CD14-positive monocyte (primary cell): ENCODE data around the gene CST8. TPM values are rescaled to one million over a fixed set of nuclear protein-coding genes. Genes with fewer than 3 reads are reported as not detected.

Source experiments
- DNase-seq, 3 donors: peaks; one replicate each; pipeline ENCODE4 v3.0.0-alpha.2; 2011 to 2022
- H2AFZ ChIP-seq: 2 replicates; pipeline ENCODE4 v1.6.0; 2012; ENCODE audit warnings: mild to moderate bottlenecking, low read depth, low read length, inconsistent platforms; ENCODE audit not compliant: insufficient read depth, poor library complexity, severe bottlenecking
- H3K27ac ChIP-seq, 2 donors: 1 replicate in 1 of 2; 2 replicates in 1 of 2; pipeline ENCODE4 v1.5.1; 2012 to 2013; ENCODE audit warnings: low read length in 2 of 2, control low read depth in 1 of 2, inconsistent platforms in 1 of 2, low read depth in 1 of 2, mild to moderate bottlenecking in 1 of 2
- H3K27me3 ChIP-seq, 2 donors: one replicate each; pipeline versions ENCODE4 v1.6.0 to v1.6.1; 2011 to 2013; ENCODE audit warnings: low read length in 2 of 2; ENCODE audit not compliant: control insufficient read depth in 2 of 2, insufficient read depth in 2 of 2
- H3K36me3 ChIP-seq, 2 donors: replicated peaks in 1 of 2; 1 replicate in 1 of 2; 2 replicates in 1 of 2; pipeline versions ENCODE4 v1.5.1 to v1.6.1; 2012 to 2013; ENCODE audit warnings: low read length in 2 of 2, control low read depth in 1 of 2, inconsistent platforms in 1 of 2, mild to moderate bottlenecking in 1 of 2; ENCODE audit not compliant: insufficient read depth in 2 of 2, control insufficient read depth in 1 of 2
- H3K4me1 ChIP-seq, 2 donors: 1 replicate in 1 of 2; 2 replicates in 1 of 2; pipeline versions ENCODE4 v1.5.1 to v1.6.1; 2012 to 2013; ENCODE audit warnings: low read length in 2 of 2, control low read depth in 1 of 2, inconsistent platforms in 1 of 2, mild to moderate bottlenecking in 1 of 2, moderate library complexity in 1 of 2; ENCODE audit not compliant: insufficient read depth in 2 of 2, control insufficient read depth in 1 of 2
- H3K4me2 ChIP-seq: replicated peaks from 2 replicates; pipeline ENCODE3; 2012; ENCODE audit warnings: low read length, moderate library complexity, mild to moderate bottlenecking; ENCODE audit not compliant: poor library complexity, severe bottlenecking; ENCODE audit errors: extremely low read depth
- H3K4me3 ChIP-seq, 3 experiments: fragments of 200-600 bp in 1 of 3; sonication (generic) in 1 of 3; replicated peaks in 1 of 3; 1 replicate in 2 of 3; 2 replicates in 1 of 3; pipeline ENCODE4 v1.5.1; 2011 to 2013; ENCODE audit warnings: low read length in 3 of 3, mild to moderate bottlenecking in 3 of 3, control low read depth in 2 of 3, low read depth in 2 of 3, inconsistent platforms in 1 of 3, moderate library complexity in 1 of 3
- H3K79me2 ChIP-seq: 2 replicates; pipeline ENCODE4 v1.6.0; 2012; ENCODE audit warnings: mild to moderate bottlenecking, control low read depth, inconsistent platforms, low read length, moderate library complexity; ENCODE audit not compliant: insufficient read depth
- H3K9ac ChIP-seq: 2 replicates; pipeline ENCODE4 v1.6.0; 2017; ENCODE audit warnings: low read length, mild to moderate bottlenecking; ENCODE audit not compliant: insufficient read depth, poor library complexity, severe bottlenecking
- H3K9me3 ChIP-seq, 2 donors: replicated peaks in 1 of 2; 1 replicate in 1 of 2; 2 replicates in 1 of 2; pipeline versions ENCODE4 v1.5.1 to v1.6.1; 2012 to 2013; ENCODE audit warnings: low read length in 2 of 2, control low read depth in 1 of 2; ENCODE audit not compliant: control insufficient read depth in 1 of 2, insufficient read depth in 1 of 2
- H4K20me1 ChIP-seq: 2 replicates; pipeline ENCODE4 v1.6.0; 2012; ENCODE audit warnings: mild to moderate bottlenecking, low read length, control low read depth, moderate library complexity; ENCODE audit not compliant: insufficient read depth
- H3K27ac Mint-ChIP-seq, 7 donors: one replicate each; pipeline ENCODE4 v1.8.0; 2020; ENCODE audit warnings: mild to moderate bottlenecking in 7 of 7, mixed read lengths in 7 of 7, moderate library complexity in 6 of 7, inconsistent platforms in 2 of 7
- H3K27me3 Mint-ChIP-seq, 3 donors: one replicate each; pipeline ENCODE4 v1.8.0; 2021 to 2022; ENCODE audit warnings: low read depth in 3 of 3, mild to moderate bottlenecking in 3 of 3, mixed read lengths in 3 of 3, moderate library complexity in 3 of 3, inconsistent platforms in 1 of 3
- H3K36me3 Mint-ChIP-seq, 2 donors: one replicate each; pipeline ENCODE4 v1.8.0; 2020; ENCODE audit warnings: mixed read lengths in 2 of 2, inconsistent platforms in 1 of 2, mild to moderate bottlenecking in 1 of 2
- H3K4me1 Mint-ChIP-seq: one replicate; pipeline ENCODE4 v1.8.0; 2020; ENCODE audit warnings: mild to moderate bottlenecking, mixed read lengths
- H3K4me3 Mint-ChIP-seq, 2 donors: one replicate each; pipeline ENCODE4 v1.8.0; 2020; ENCODE audit warnings: mild to moderate bottlenecking in 2 of 2, mixed read lengths in 2 of 2, moderate library complexity in 1 of 2
- H3K9me3 Mint-ChIP-seq, 7 donors: one replicate each; pipeline ENCODE4 v1.8.0; 2020 to 2022; ENCODE audit warnings: mixed read lengths in 7 of 7, mild to moderate bottlenecking in 6 of 7, moderate library complexity in 6 of 7, inconsistent platforms in 2 of 7
- CTCF ChIP-seq: fragments of 200-600 bp; IDR thresholded peaks from one replicate; pipeline ENCODE4 v1.8.0; 2022; ENCODE audit warnings: antibody characterized with exemption, mild to moderate bottlenecking
- WGBS: methylation state at CpG from one replicate; pipeline ENCODE4 v1.1.5; 2013; ENCODE audit warnings: missing lambda C conversion rate; ENCODE audit not compliant: insufficient coverage; 5-methylcytosine and 5-hydroxymethylcytosine counted together
- intact Hi-C, 2 donors: fragments of 100-400 bp; cut with micrococcal nuclease; formaldehyde crosslinking; loops; one replicate each; pipeline versions ENCODE4 v1.15.0 to v1.15.1; 2023
- polyA plus RNA-seq, 3 donors: library from polyadenylated mRNA; depleted of rRNA in 1 of 3; unstranded in 2 of 3; stranded (reverse) in 1 of 3; fragments of 300-500 nt in 2 of 3; fragments of >200 nt in 1 of 3; fragmentation: Illumina TruSeq in 2 of 3; gene quantifications; 1 replicate in 2 of 3; 2 replicates in 1 of 3; pipeline ENCODE4 v1.2.3, GENCODE V29; 2012 to 2021

The CST8 gene
- polyA plus RNA-seq, 3 donors, result not detected

GRCh38 chr20:23476015-23476754 is 14.7 kb upstream of the CST8 start:
- no peak overlapping the region for H3K4me2 ChIP-seq
- H3K79me2 ChIP-seq, result no peaks in the 10 kb centered on the region
- Mint-ChIP-seq H3K4me1 (no peaks in the 10 kb centered on the region), H3K36me3 (no peaks in the 10 kb centered on the region), H3K27ac (no peak overlapping the region), H3K4me3 (no peak overlapping the region), H3K9me3 (peaks cover 0 to 6% (median 0%) of the 10 kb centered on the region in 7 donors), H3K27me3 (peaks cover 0 to 1% (median 0%) of the 10 kb centered on the region in 3 donors)
- no peak overlapping the region for H3K4me3 ChIP-seq
- TF ChIP-seq CTCF, result no peak
- no peaks in the 10 kb centered on the region for H3K27me3 ChIP-seq
- no peak overlapping the region for H3K9ac ChIP-seq
- H3K9me3 ChIP-seq, result no peaks in the 10 kb centered on the region
- H3K27ac ChIP-seq, result no peak overlapping the region
- 96% methylated on average over 6 of the region's 6 CpGs for WGBS
- H3K4me1 ChIP-seq, result no peaks in the 10 kb centered on the region
- intact Hi-C loops, result no loop called here
- H3K36me3 ChIP-seq, result no peaks in the 10 kb centered on the region
- H2AFZ ChIP-seq, result no peak overlapping the region
- DNase-seq, result no peak
- H4K20me1 ChIP-seq, result no peaks in the 10 kb centered on the region

- no peak overlapping the region for H3K4me3 Mint-ChIP-seq
- Histone ChIP-seq H3K4me2 (no peak overlapping the region), H3K36me3 (no peaks in the 10 kb centered on the region), H3K9ac (no peak overlapping the region), H4K20me1 (no peaks in the 10 kb centered on the region), H3K4me3 (no peak overlapping the region), H3K27ac (no peak overlapping the region), H3K27me3 (no peaks in the 10 kb centered on the region), H3K79me2 (no peaks in the 10 kb centered on the region), H3K4me1 (no peaks in the 10 kb centered on the region), H2AFZ (no peak overlapping the region), H3K9me3 (no peaks in the 10 kb centered on the region)
- peaks cover 0 to 1% (median under 1%) of the 10 kb centered on the region in 3 donors for H3K27me3 Mint-ChIP-seq
- H3K27ac Mint-ChIP-seq, result no peak overlapping the region
- peaks cover 0 to 6% (median 0%) of the 10 kb centered on the region in 7 donors for H3K9me3 Mint-ChIP-seq
- 60% methylated on average over 2 of the region's 3 CpGs for WGBS
- intact Hi-C loops, result no loop called here
- DNase-seq, result no peak
- no peaks in the 10 kb centered on the region for H3K36me3 Mint-ChIP-seq
- no peak for TF ChIP-seq CTCF
- no peaks in the 10 kb centered on the region for H3K4me1 Mint-ChIP-seq
These were observed 13.7 kb upstream of the CST8 start for GRCh38 chr20:23477223-23477622.
